WTC11 (cell line): ENCODE measurements around the gene INTS15.

Source experiments
- ETV6 ChIP-seq: sonication (generic); formaldehyde crosslinking; IDR thresholded peaks from 2 replicates; pipeline ENCODE4 v1.8.1; 2022; ENCODE audit warnings: mild to moderate bottlenecking, missing genetic modification reagents
- ZNF671 ChIP-seq: fragments of 250-450 bp; sonication (Bioruptor Pico); IDR thresholded peaks from 2 replicates; pipeline ENCODE4 v1.8.0; 2021; ENCODE audit warnings: mild to moderate bottlenecking

DNA sequence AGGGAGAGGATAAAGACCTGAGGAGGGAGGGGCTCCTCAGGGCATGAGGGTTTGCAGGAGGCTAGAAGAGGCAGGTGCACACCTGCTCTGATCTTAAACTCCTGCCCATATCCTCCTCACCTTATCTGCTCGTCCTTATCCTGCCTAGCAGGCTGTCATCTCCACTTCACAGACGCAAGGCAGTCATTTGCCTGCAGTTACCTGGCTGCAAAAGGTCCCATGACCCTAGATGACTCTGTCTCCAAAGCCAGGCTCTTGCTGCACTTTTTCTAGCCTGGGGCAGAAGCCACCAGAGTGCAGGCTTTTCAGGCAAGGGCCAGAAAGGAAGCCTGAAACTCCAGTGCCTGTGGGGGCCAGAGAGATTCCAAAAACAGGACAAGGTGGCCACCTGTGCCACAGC is 23.9 kb downstream of the INTS15 start:
- TF ChIP-seq ETV6, result no peak
- TF ChIP-seq ZNF671 (CRISPR knock-in tag), result no peak
